Measurements from ENCODE around the gene KCNQ1.

KCNQ1 gene

GRCh38 chr11:2755071-2755470, 310.3 kb downstream of the KCNQ1 start:
- H3K4me2 ChIP-seq (ENCODE audit: low read length, poor library complexity, severe bottlenecking): no peak overlapping the region
- no peak overlapping the region for H2BK15ac ChIP-seq (ENCODE audit: low read depth, poor library complexity, severe bottlenecking)
- peaks cover 36% of the 10 kb centered on the region for H3K4me1 ChIP-seq (ENCODE audit: control insufficient read depth, insufficient read depth, low read depth, low read length)
- H3K9ac ChIP-seq (ENCODE audit: low read length): no peak overlapping the region
- DNase-seq: no peak
- no peak overlapping the region for H4K8ac ChIP-seq (ENCODE audit: low read length)
- no peak overlapping the region for H2BK120ac ChIP-seq (ENCODE audit: low read depth, low read length)
- no peaks in the 10 kb centered on the region for H3K79me1 ChIP-seq (replicated peaks; ENCODE audit: low read length, poor library complexity, severe bottlenecking)
- no peak overlapping the region for H3K27ac ChIP-seq (ENCODE audit: low read length, poor library complexity, severe bottlenecking)
- no peaks in the 10 kb centered on the region for H3K36me3 ChIP-seq (ENCODE audit: control insufficient read depth in 1 of 2, insufficient read depth in 2 of 2, low read depth in 1 of 2, low read length in 2 of 2)
- H2BK12ac ChIP-seq (ENCODE audit: low read length in 2 of 2): no peak overlapping the region
- 97% methylated on average over 6 of the region's 8 CpGs for WGBS
- H2BK5ac ChIP-seq (ENCODE audit: low read depth, low read length, poor library complexity, severe bottlenecking): no peak overlapping the region
- H3K14ac ChIP-seq (ENCODE audit: low read length in 2 of 2): no peak overlapping the region
- no peak overlapping the region for H2AK5ac ChIP-seq (ENCODE audit: low read length, severe bottlenecking)
- no peak overlapping the region for H4K91ac ChIP-seq (ENCODE audit: low read length)
- peak overlapping the region in 1 of 2 experiments; percentile 46 for H3K23ac ChIP-seq (ENCODE audit: low read length in 2 of 2)
- no peaks in the 10 kb centered on the region for H3K9me3 ChIP-seq (ENCODE audit: control insufficient read depth, low read length)
- no peak overlapping the region for H3K18ac ChIP-seq (ENCODE audit: low read depth in 1 of 2, low read length in 2 of 2)
- H2AFZ ChIP-seq (ENCODE audit: low read depth, low read length): no peak overlapping the region
- H3K4ac ChIP-seq (ENCODE audit: low read depth in 1 of 2, low read length in 2 of 2): no peak overlapping the region
- peaks cover 0 to 40% of the 10 kb centered on the region in 2 experiments for H3K27me3 ChIP-seq (ENCODE audit: control insufficient read depth in 1 of 2, insufficient read depth in 1 of 2, low read length in 2 of 2)
- no peak overlapping the region for H3K4me3 ChIP-seq (ENCODE audit: insufficient read depth in 1 of 2, low read depth in 1 of 2, low read length in 2 of 2)

GRCh38 chr11:2758751-2759150, 313.9 kb downstream of the KCNQ1 start:
- no peaks in the 10 kb centered on the region for H3K79me1 ChIP-seq (replicated peaks; ENCODE audit: low read length, poor library complexity, severe bottlenecking)
- H3K4me3 ChIP-seq (ENCODE audit: insufficient read depth in 1 of 2, low read depth in 1 of 2, low read length in 2 of 2): no peak overlapping the region
- DNase-seq: no peak
- 91% methylated on average over 10 of the region's 14 CpGs for WGBS
- H3K27me3 ChIP-seq (ENCODE audit: control insufficient read depth in 1 of 2, insufficient read depth in 1 of 2, low read length in 2 of 2): peaks cover 0 to 7% of the 10 kb centered on the region in 2 experiments
- no peak overlapping the region for H2BK12ac ChIP-seq (ENCODE audit: low read length in 2 of 2)
- no peaks in the 10 kb centered on the region for H3K9me3 ChIP-seq (ENCODE audit: control insufficient read depth, low read length)
- H3K27ac ChIP-seq (ENCODE audit: low read length, poor library complexity, severe bottlenecking): no peak overlapping the region
- H3K18ac ChIP-seq (ENCODE audit: low read depth in 1 of 2, low read length in 2 of 2): no peak overlapping the region
- no peak overlapping the region for H2BK120ac ChIP-seq (ENCODE audit: low read depth, low read length)
- H2AK5ac ChIP-seq (ENCODE audit: low read length, severe bottlenecking): no peak overlapping the region
- H3K4me2 ChIP-seq (ENCODE audit: low read length, poor library complexity, severe bottlenecking): no peak overlapping the region
- H2AFZ ChIP-seq (ENCODE audit: low read depth, low read length): no peak overlapping the region
- no peak overlapping the region for H2BK5ac ChIP-seq (ENCODE audit: low read depth, low read length, poor library complexity, severe bottlenecking)
- no peak overlapping the region for H3K23ac ChIP-seq (ENCODE audit: low read length in 2 of 2)
- no peak overlapping the region for H3K14ac ChIP-seq (ENCODE audit: low read length in 2 of 2)
- no peak overlapping the region for H3K4ac ChIP-seq (ENCODE audit: low read depth in 1 of 2, low read length in 2 of 2)
- H4K91ac ChIP-seq (ENCODE audit: low read length): no peak overlapping the region
- peaks cover 14% of the 10 kb centered on the region for H3K4me1 ChIP-seq (ENCODE audit: control insufficient read depth, insufficient read depth, low read depth, low read length)
- H4K8ac ChIP-seq (ENCODE audit: low read length): no peak overlapping the region
- H2BK15ac ChIP-seq (ENCODE audit: low read depth, poor library complexity, severe bottlenecking): no peak overlapping the region
- H3K36me3 ChIP-seq (ENCODE audit: control insufficient read depth in 1 of 2, insufficient read depth in 2 of 2, low read depth in 1 of 2, low read length in 2 of 2): no peaks in the 10 kb centered on the region
- H3K9ac ChIP-seq (ENCODE audit: low read length): no peak overlapping the region

GRCh38 chr11:2759228-2760195, 314.7 kb downstream of the KCNQ1 start:
- peaks cover 14% of the 10 kb centered on the region for H3K4me1 ChIP-seq (ENCODE audit: control insufficient read depth, insufficient read depth, low read depth, low read length)
- no peak overlapping the region for H3K18ac ChIP-seq (ENCODE audit: low read depth in 1 of 2, low read length in 2 of 2)
- no peak overlapping the region for H3K14ac ChIP-seq (ENCODE audit: low read length in 2 of 2)
- H3K27me3 ChIP-seq (ENCODE audit: control insufficient read depth in 1 of 2, insufficient read depth in 1 of 2, low read length in 2 of 2): peaks cover 0 to 3% of the 10 kb centered on the region in 2 experiments
- H3K4me2 ChIP-seq (ENCODE audit: low read length, poor library complexity, severe bottlenecking): no peak overlapping the region
- no peak overlapping the region for H2BK15ac ChIP-seq (ENCODE audit: low read depth, poor library complexity, severe bottlenecking)
- peak overlapping the region; percentile 69 for H2AK5ac ChIP-seq (ENCODE audit: low read length, severe bottlenecking)
- DNase-seq: no peak
- no peak overlapping the region for H2BK5ac ChIP-seq (ENCODE audit: low read depth, low read length, poor library complexity, severe bottlenecking)
- no peak overlapping the region for H2AFZ ChIP-seq (ENCODE audit: low read depth, low read length)
- no peak overlapping the region for H3K9ac ChIP-seq (ENCODE audit: low read length)
- H4K8ac ChIP-seq (ENCODE audit: low read length): no peak overlapping the region
- no peak overlapping the region for H4K91ac ChIP-seq (ENCODE audit: low read length)
- H3K4ac ChIP-seq (ENCODE audit: low read depth in 1 of 2, low read length in 2 of 2): no peak overlapping the region
- H3K23ac ChIP-seq (ENCODE audit: low read length in 2 of 2): no peak overlapping the region
- H2BK12ac ChIP-seq (ENCODE audit: low read length in 2 of 2): no peak overlapping the region
- H3K79me1 ChIP-seq (replicated peaks; ENCODE audit: low read length, poor library complexity, severe bottlenecking): no peaks in the 10 kb centered on the region
- no peaks in the 10 kb centered on the region for H3K36me3 ChIP-seq (ENCODE audit: control insufficient read depth in 1 of 2, insufficient read depth in 2 of 2, low read depth in 1 of 2, low read length in 2 of 2)
- WGBS: 88% methylated on average over 14 of the region's 17 CpGs
- H3K4me3 ChIP-seq (ENCODE audit: insufficient read depth in 1 of 2, low read depth in 1 of 2, low read length in 2 of 2): no peak overlapping the region
- no peak overlapping the region for H2BK120ac ChIP-seq (ENCODE audit: low read depth, low read length)
- no peaks in the 10 kb centered on the region for H3K9me3 ChIP-seq (ENCODE audit: control insufficient read depth, low read length)
- H3K27ac ChIP-seq (ENCODE audit: low read length, poor library complexity, severe bottlenecking): no peak overlapping the region

- no peak overlapping the region for H2AFZ ChIP-seq (ENCODE audit: low read depth, low read length)
- peak overlapping the region; percentile 49 for H2AK5ac ChIP-seq (ENCODE audit: low read length, severe bottlenecking)
- H3K14ac ChIP-seq (ENCODE audit: low read length in 2 of 2): no peak overlapping the region
- no peaks in the 10 kb centered on the region for H3K79me1 ChIP-seq (replicated peaks; ENCODE audit: low read length, poor library complexity, severe bottlenecking)
- no peak overlapping the region for H2BK120ac ChIP-seq (ENCODE audit: low read depth, low read length)
- WGBS: 87% methylated on average over 17 of the region's 20 CpGs
- no peak overlapping the region for H4K91ac ChIP-seq (ENCODE audit: low read length)
- H3K9ac ChIP-seq (ENCODE audit: low read length): no peak overlapping the region
- no peak overlapping the region for H3K27ac ChIP-seq (ENCODE audit: low read length, poor library complexity, severe bottlenecking)
- H2BK5ac ChIP-seq (ENCODE audit: low read depth, low read length, poor library complexity, severe bottlenecking): no peak overlapping the region
- no peak for DNase-seq
- H3K9me3 ChIP-seq (ENCODE audit: control insufficient read depth, low read length): no peaks in the 10 kb centered on the region
- no peak overlapping the region for H4K8ac ChIP-seq (ENCODE audit: low read length)
- no peak overlapping the region for H3K23ac ChIP-seq (ENCODE audit: low read length in 2 of 2)
- H3K4ac ChIP-seq (ENCODE audit: low read depth in 1 of 2, low read length in 2 of 2): no peak overlapping the region
- H3K4me1 ChIP-seq (ENCODE audit: control insufficient read depth, insufficient read depth, low read depth, low read length): peaks cover 14% of the 10 kb centered on the region
- H3K18ac ChIP-seq (ENCODE audit: low read depth in 1 of 2, low read length in 2 of 2): no peak overlapping the region
- H2BK15ac ChIP-seq (ENCODE audit: low read depth, poor library complexity, severe bottlenecking): no peak overlapping the region
- no peaks in the 10 kb centered on the region for H3K36me3 ChIP-seq (ENCODE audit: control insufficient read depth in 1 of 2, insufficient read depth in 2 of 2, low read depth in 1 of 2, low read length in 2 of 2)
- no peak overlapping the region for H3K4me2 ChIP-seq (ENCODE audit: low read length, poor library complexity, severe bottlenecking)
- H2BK12ac ChIP-seq (ENCODE audit: low read length in 2 of 2): no peak overlapping the region
- H3K4me3 ChIP-seq (ENCODE audit: insufficient read depth in 1 of 2, low read depth in 1 of 2, low read length in 2 of 2): no peak overlapping the region
- H3K27me3 ChIP-seq (ENCODE audit: control insufficient read depth in 1 of 2, insufficient read depth in 1 of 2, low read length in 2 of 2): peaks cover 0 to 3% of the 10 kb centered on the region in 2 experiments
Measured at GRCh38 chr11:2760196-2760871, 315.5 kb downstream of the KCNQ1 start.

Measured in mesenchymal stem cell (in vitro differentiated cells and primary cell).